Testis (tissue), 3 donors: ENCODE data around the gene SCGB3A1. TPM values are rescaled to one million over a fixed set of nuclear protein-coding genes. Genes with fewer than 3 reads are reported as not detected.

Experiments
- DNase-seq: peaks from one replicate; pipeline ENCODE4 v3.0.0-alpha.2; 2019
- H3K27ac ChIP-seq, 2 donors: fragments of 200-600 bp; sonication (generic); one replicate each; pipeline ENCODE4 v1.5.1; 2019
- H3K27me3 ChIP-seq: fragments of 200-600 bp; sonication (generic); one replicate; pipeline ENCODE4 v1.5.1; 2019
- H3K36me3 ChIP-seq: fragments of 200-600 bp; sonication (generic); one replicate; pipeline ENCODE4 v1.5.1; 2017; ENCODE audit warnings: low read depth; ENCODE audit errors: missing control alignments
- H3K4me1 ChIP-seq: fragments of 200-600 bp; sonication (generic); one replicate; pipeline ENCODE4 v1.5.1; 2019
- H3K4me3 ChIP-seq, 2 donors: fragments of 200-600 bp; sonication (generic); one replicate each; pipeline ENCODE4 v1.5.1; 2017 to 2019
- H3K9me3 ChIP-seq: fragments of 200-600 bp; sonication (generic); one replicate; pipeline ENCODE4 v1.5.1; 2017
- CTCF ChIP-seq, 3 experiments: fragments of 450-650 bp in 2 of 3; fragments of 200-600 bp in 1 of 3; sonication (generic) in 1 of 3; IDR thresholded peaks; one replicate each; pipeline ENCODE4 v1.5.1; 2016 to 2019; ENCODE audit warnings: antibody characterized with exemption in 3 of 3, mild to moderate bottlenecking in 2 of 3, moderate library complexity in 1 of 3
- POLR2A ChIP-seq: fragments of 450-650 bp; IDR thresholded peaks from one replicate; pipeline ENCODE4 v1.6.1; 2017; ENCODE audit warnings: antibody characterized with exemption, mild to moderate bottlenecking, moderate library complexity
- WGBS, 2 donors: methylation state at CpG; one replicate each; pipeline ENCODE4 v1.1.5; 2018; 5-methylcytosine and 5-hydroxymethylcytosine counted together
- intact Hi-C: fragments of 100-400 bp; cut with DNase I; formaldehyde crosslinking; loops from one replicate; pipeline ENCODE4 v1.15.1; 2023; ENCODE audit warnings: low total_unique reads
- polyA plus RNA-seq: library from polyadenylated mRNA; stranded (reverse); fragments of 350-450 nt; fragmentation: Illumina TruSeq; extraction: RNeasy Lipid Tissue Mini Kit (QIAGEN cat#74804); gene quantifications from one replicate; pipeline ENCODE4 v1.2.3, GENCODE V29; 2014; ENCODE audit warnings: low read depth, low replicate concordance; ENCODE audit not compliant: insufficient read depth
- total RNA-seq, 2 donors: library from RNA; depleted of rRNA; stranded (reverse); fragments of >200 nt; gene quantifications; one replicate each; pipeline ENCODE4 v1.2.3, GENCODE V29; 2016

The SCGB3A1 gene
- total and polyA plus RNA-seq, 3 donors from 2014 or later = 0.82 to 15.7 (median 9.8) TPM

GRCh38 chr5:180606215-180606785 is 15.0 kb upstream of the SCGB3A1 start:
- Histone ChIP-seq H3K4me3 (no peak overlapping the region), H3K27ac (no peak overlapping the region), H3K36me3 (no peaks in the 10 kb centered on the region), H3K4me1 (peaks cover 10% of the 10 kb centered on the region), H3K9me3 (no peaks in the 10 kb centered on the region), H3K27me3 (no peaks in the 10 kb centered on the region)
- WGBS, 2 donors = 80 to 87% methylated on average over 21 of the region's 21 CpGs
- no peak for DNase-seq
- TF ChIP-seq CTCF (IDR thresholded peaks at IDR 0.05) = no peak
- intact Hi-C loops = no loop called here

DNA sequence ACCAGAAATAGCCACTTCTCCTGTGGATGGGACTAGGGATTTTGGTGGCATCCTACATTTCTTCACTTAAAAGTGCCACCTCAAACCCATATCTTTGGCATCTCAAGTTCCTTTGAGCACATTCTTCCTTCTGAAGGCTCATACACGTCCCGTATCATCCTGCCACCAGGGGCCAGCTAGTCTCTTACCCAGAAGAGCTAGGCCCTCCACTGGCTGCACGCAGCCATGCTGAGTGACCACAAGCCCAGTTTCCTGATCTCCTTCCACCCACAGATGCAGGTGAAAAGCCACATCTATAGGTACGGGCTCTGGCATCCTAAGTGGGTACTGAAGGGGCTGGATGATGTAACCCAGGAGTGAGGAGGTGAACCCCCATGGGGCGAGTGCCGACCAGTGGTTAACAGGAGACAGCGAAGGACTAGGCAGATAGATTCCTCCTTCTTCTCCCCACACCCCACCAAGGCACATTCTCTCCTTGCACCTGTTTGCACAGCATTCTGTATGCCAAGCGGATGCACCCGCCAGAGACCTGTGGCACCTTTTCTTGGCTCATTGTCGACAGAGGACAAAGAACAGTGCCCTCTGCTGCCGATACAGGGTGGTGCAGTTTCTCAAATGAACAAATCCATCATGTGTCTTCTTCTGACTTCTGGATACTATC is 14.4 kb upstream of the SCGB3A1 start:
- intact Hi-C loops = no loop called here
- H3K4me1 ChIP-seq = peaks cover 10% of the 10 kb centered on the region
- DNase-seq = peak; percentile 82
- 70 to 81% methylated on average over 11 of the region's 11 CpGs for WGBS, 2 donors
- no peaks in the 10 kb centered on the region for H3K9me3 ChIP-seq
- no peaks in the 10 kb centered on the region for H3K27me3 ChIP-seq
- no peak overlapping the region for H3K4me3 ChIP-seq
- H3K27ac ChIP-seq = no peak overlapping the region
- H3K36me3 ChIP-seq = no peaks in the 10 kb centered on the region
- TF ChIP-seq CTCF (IDR thresholded peaks at IDR 0.05) (peak; percentile 50 to 69 (median 67)), POLR2A (no peak)

GRCh38 chr5:180604271-180604670 is 13.0 kb upstream of the SCGB3A1 start:
- intact Hi-C loops = no loop called here
- WGBS, 2 donors = 88 to 89% methylated on average over 13 of the region's 13 CpGs
- no peaks in the 10 kb centered on the region for H3K27me3 ChIP-seq
- no peak for DNase-seq
- peaks cover 10% of the 10 kb centered on the region for H3K4me1 ChIP-seq
- no peak overlapping the region for H3K4me3 ChIP-seq
- TF ChIP-seq POLR2A = no peak
- TF ChIP-seq CTCF (IDR thresholded peaks at IDR 0.05) = no peak
- no peak overlapping the region for H3K27ac ChIP-seq
- H3K9me3 ChIP-seq = no peaks in the 10 kb centered on the region
- H3K36me3 ChIP-seq = no peaks in the 10 kb centered on the region

GRCh38 chr5:180603076-180603594 is 11.8 kb upstream of the SCGB3A1 start:
- H3K27me3 ChIP-seq = no peaks in the 10 kb centered on the region
- peaks cover 10% of the 10 kb centered on the region for H3K4me1 ChIP-seq
- DNase-seq = no peak
- no peak for TF ChIP-seq CTCF (IDR thresholded peaks at IDR 0.05)
- H3K9me3 ChIP-seq = no peaks in the 10 kb centered on the region
- WGBS, 2 donors = 87 to 90% methylated on average over 15 to 19 of the region's 19 CpGs
- no peaks in the 10 kb centered on the region for H3K36me3 ChIP-seq
- no peak overlapping the region for H3K27ac ChIP-seq
- intact Hi-C loops = no loop called here
- no peak overlapping the region for H3K4me3 ChIP-seq
